Activated effector memory CD4-positive, alpha-beta T cell treated with Interleukin-2 at 50 U/mL for 16 hours (primary cell): Measurements from ENCODE around the gene PTH2.
"Not testable (repeated sequence)": the region's sequence is repeated elsewhere in the genome, so short reads cannot be mapped to it uniquely, and the experiment has no call there.

Experiments used
- DNase-seq: peaks from one replicate; pipeline ENCODE4 v3.0.0-alpha.2; 2020

PTH2 gene

GRCh38 chr19:49447485-49448431, 24.5 kb upstream of the PTH2 start:
- no peak for DNase-seq

DNA sequence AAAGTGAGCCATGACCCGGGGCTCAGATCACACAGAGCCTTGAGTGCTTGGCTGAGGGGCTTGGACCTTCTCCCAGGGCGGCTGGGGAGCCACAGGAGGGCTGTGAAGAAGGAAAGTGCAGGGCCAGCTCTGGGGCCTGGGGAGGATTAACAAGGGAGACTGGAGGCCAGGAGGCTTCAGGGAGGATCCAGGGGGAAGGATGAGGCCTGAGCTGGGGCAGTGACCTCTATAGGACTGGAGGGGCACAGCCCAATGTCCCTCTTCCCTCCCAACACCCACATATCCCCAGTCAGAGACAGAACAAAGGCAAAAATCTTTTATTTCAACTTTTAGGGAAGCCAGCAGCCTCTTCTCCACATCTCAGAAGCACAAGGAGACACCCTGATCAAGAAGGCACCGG, 22.8 kb upstream of the PTH2 start:
- no peak for DNase-seq

DNA sequence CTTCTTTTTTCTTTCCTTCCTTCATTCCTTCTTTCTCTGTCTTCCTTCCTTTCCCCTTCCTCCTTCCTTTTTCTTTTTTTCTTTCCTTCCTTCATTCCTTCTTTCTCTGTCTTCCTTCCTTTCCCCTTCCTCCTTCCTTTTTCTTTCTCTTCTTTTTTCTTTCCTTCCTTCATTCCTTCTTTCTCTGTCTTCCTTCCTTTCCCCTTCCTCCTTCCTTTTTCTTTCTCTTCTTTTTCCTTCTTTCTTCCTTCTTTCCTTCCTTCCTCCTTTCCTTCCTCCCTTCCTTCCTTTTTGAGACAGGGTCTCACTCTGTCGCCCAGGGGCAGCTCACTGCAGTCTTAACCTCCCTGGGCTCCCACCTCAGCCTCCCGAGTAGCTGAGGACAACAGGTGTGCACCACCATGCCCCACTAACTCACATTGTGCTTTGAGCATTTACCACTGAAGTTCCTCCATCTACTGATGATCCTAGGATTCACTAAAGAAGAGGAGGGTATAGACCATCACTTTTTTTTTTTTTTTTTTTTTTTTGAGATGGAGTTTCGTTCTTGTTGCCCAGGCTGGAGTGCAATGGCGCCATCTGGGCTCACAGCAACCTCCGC, 21.0 kb upstream of the PTH2 start:
- DNase-seq, result not testable (repeated sequence)

DNA sequence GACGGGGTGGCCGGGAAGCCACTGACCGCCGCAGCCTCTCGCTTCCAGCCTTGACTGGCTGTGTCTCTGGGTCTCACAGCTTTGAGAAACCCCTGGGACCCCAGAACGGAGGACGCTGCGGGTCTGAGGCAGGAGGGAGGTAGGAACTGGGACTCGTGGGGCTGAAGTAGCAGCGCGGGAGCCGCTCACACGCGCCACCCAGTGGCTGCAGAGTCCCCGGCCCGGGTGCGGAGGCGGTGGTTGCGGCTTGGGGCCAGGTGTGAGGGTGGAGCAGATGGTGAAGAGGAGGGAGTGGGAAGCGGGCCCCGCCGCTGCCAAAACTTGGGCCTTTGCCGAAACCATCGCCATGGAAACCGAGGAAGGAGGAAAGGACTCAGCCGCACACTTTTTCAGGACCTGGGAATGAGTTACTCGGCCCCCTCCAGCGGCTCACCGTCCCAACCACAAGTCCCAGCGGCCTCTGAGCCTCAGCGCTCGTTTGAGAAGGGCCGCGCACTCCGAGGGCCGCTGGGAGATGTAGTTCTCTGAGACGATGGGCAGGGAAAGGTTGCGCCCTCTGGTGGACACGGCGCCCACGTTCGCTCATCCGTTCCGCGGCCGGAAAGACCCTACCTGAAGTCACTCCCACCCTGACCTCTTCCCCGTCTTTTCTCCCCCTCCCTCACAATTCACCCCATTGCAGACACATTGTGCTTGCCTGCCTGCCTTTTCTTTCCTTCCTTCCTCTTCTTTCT, 20.3 kb upstream of the PTH2 start:
- DNase-seq, result peak; percentile 87

- peak; percentile 23 for DNase-seq
Measured at GRCh38 chr19:49442771-49443365, 19.6 kb upstream of the PTH2 start.

DNA sequence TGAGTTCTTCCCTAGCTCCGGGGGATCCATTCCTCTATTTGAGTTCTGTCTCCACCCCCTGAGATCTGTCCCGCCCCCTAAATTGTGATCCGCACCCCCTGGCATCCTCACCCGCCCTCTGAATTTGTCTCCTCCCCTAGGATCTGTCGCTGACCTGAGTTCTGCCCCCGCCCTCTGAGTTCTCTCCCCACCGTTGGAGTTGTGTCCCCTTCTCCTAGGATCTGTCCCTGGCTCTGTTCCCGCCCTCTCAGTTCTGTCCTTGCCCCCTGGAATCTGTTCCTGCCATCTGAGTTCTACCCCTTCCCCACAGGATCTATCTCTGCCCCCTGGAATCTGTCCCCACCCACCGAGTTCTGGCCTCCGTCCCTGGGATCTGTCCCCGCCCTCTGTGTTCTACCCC, 19.1 kb upstream of the PTH2 start:
- DNase-seq, result no peak

GRCh38 chr19:49441960-49442350, 18.7 kb upstream of the PTH2 start:
- no peak for DNase-seq

GRCh38 chr19:49441210-49441959, 18.1 kb upstream of the PTH2 start, which contains the start of gene SLC17A7:
SLC17A7 (minus strand) TSS chr19:49441527; CDS start chr19:49441379, 148 bp downstream.
- DNase-seq, result peak; percentile 19

DNA sequence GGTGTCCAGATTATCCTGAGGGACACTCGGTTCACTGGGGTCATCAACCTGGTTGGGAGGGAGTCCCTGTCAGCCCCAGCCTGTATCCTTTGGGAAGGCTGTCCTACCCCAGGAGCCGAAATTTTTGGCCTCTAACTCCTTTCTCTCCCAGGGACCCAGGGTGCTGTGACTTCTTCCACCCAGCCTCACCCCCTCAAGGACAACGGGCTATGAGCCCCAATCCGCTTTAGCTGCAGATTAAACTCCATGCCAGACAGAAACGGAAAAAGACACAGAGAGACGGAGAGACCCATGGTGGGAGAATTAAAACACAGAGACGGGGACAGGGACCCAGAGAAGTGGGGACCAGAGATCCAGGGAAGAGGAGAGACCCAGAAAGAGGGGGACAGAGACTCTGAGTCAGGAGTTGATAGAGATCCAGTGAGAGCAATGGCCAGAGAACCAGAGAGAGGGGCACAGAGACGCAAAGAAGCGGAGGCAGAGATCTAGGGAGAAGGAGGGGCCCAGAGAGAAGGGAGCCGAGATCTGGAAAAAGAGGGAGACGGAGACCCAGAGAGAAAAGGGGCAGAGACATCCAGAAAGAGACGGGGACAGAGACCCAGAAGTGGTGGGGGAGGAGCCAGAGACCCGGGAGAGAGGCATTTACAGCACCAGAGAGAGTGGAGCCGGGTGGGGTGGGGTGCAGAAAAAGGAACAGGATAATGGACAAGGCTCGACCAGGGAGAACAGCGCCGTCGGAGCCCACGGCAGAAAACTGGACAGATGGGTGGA, 17.4 kb upstream of the PTH2 start:
- no peak for DNase-seq

- DNase-seq, result no peak
Measured at GRCh38 chr19:49439836-49440235, 16.6 kb upstream of the PTH2 start.

- DNase-seq, result no peak
Measured at GRCh38 chr19:49438261-49438660, 15.0 kb upstream of the PTH2 start.

- DNase-seq, result no peak
Measured at GRCh38 chr19:49437231-49437630, 14.0 kb upstream of the PTH2 start.

DNA sequence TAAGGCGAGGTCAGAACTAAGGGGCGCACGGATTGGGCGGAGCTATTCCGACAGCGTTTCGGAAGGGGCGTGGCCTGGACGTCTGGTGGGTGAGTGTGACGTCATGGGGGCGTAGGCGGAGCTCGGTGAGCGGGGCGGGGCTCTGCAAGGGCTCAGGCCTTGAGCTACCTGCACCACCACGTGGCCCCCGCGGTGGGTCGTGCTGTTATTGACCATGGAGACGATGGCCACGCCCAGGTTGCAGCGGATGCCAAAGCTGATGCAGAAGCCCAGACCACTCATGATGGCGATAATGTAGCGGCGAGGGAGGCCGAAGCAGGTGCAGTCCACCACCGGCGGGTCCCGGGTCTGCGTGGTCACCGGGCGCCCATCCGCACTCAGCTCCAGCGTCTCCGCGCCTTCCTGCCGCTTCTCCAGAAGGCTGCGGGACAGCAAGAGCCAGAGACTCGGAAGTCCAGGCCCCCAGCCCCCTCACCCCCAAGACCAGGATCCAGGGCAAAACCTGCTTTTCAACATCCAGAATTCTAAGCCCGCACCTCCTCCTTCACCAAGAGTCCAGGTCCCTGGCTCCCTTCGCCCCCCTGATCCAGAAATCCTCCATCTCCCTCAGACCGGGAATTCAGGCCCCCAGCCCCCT, 13.3 kb upstream of the PTH2 start:
- DNase-seq, result no peak

DNA sequence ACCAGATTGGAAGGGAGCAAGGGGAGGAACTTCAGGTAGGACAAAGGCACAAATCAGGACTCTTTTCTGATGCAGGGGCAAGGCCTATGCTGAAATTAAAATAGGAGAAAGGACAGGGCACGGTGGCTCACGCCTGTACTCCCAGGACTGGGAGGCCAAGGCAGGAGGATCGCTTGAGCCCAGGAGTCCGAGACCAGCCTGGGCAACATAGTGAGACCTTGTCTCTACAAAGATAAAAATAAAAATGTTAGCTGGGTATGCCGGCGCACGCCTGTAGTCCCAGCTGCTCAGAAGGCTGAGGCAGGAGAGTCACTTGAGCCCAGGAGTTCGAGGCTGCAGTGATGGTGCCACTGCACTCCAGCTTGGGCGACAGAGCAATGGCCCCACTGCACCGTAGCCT, 12.4 kb upstream of the PTH2 start:
- no peak for DNase-seq

GRCh38 chr19:49434907-49435583, 11.8 kb upstream of the PTH2 start:
- no peak for DNase-seq

GRCh38 chr19:49433240-49433901, 10.1 kb upstream of the PTH2 start:
- DNase-seq, result no peak

DNA sequence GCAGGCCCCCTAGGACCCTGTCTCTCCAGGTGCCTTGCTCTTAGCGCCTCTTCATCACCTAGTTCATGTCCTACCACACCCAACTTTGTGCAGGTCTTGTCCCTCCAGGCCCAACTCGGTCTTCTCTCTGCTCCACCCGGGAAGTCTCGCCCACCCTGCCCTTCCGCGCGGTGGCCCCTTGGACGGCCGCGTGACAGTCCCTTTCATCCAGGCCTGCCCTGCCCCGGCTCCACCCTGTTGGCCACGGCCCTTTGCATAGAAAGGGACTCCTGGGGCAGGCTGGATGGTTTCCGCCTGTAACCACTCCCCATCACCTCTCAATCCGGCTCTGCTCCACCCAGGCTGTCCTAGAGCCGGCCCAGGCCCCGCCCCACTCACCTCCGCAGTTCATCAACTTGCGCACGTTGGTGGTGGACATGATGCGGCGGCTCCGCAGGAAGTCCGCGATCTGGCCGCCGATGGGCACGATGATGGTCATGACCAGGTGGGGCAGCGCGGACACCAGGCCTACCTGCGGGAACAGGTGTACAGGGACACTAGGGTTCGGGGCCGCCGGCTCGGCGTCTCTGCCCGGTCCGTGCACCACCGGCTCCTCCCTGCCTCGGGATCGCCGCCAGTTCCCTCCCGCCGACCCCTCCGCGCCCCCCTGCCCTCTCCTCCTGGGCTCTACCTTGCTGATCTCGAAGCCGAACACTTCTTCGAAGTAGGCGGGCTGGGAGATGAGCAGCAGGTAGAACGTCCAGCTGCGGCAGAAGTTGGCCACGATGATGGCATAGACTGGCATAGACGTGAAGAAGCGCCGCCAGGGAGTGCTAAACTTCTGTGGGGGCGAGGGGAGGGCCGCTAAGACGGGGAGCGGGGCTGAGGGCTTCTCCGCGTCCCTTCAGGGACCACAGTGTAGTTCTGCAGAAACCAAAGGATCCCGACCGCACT, 9.2 kb upstream of the PTH2 start:
- no peak for DNase-seq

DNA sequence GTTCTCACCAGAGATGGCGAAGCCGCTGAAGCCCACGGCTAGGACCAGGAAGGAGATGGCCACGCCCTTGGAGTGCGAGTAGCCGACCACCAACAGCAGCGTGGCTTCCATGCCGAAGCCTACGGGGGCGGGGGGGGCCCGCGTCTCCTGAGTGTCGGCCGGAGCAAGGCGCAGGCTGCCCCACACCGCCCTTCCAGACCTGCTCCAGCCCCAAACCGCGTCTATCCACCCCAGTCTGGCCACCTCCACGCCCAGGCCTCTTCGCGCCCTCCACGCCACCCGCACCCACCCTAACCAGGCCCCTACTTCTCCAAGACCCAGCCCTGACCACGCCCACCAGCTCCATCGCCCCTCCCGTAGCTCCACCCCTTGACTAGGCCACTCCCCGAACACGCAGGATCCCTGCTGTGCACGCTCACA, 8.1 kb upstream of the PTH2 start:
- DNase-seq, result no peak
